Endothelial cell of hepatic sinusoid (primary cell): ENCODE data around the gene HSPG2.

Experiments used
- in situ Hi-C: cut with HindIII; loops from 2 replicates; pipeline ENCODE4 v1.10.0; 2017; ENCODE audit warnings: low sequenced_read_pairs

Gene HSPG2

DNA sequence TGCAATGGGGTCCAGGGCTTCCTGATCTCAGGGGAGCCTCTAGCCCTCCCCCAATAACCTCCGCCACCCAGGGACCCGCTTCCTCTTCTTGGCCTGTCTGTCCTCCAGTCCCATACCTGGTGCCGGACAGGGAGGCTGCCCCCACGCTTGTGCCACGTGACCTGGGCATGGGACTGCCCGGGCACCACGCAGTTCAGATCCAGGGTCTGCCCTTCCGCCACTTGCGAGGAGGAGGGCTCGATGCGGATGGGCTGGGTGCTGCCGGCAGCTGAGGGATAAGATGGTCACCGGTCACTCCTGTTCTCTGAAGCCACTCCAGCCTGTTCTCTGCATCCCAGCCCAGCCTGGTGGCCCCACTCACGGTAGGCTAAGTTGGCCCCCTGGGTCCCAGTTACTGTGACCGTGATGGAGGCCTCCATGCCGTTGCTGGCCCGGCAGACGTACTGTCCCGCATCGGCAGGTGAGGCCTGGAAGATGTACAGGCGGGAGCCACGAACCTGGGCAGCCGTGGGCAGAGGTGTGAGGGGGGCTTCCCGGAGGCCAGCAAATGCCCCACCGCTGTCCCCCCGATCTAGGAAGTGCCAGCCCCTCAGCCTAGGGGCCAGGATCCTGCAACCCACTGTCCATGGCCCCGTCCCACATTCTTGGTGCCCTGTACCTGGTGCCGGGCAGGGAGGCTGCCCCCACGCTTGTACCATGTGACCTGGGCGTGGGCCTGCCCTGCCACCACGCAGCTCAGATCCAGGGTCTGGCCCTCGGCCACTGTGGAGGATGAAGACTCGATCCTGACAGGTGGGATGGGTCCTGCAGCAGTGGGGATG lies 85.5 kb downstream of the HSPG2 start:
- in situ Hi-C loops: loop anchor here (10.0 kb wide), 1 partner anchor 47 kb away; no protein-coding TSS in a partner anchor

- in situ Hi-C loops: loop anchor here (10.0 kb wide), 1 partner anchor 45 kb away; no protein-coding TSS in a partner anchor
Observed at GRCh38 chr1:21849909-21850576, 87.1 kb downstream of the HSPG2 start.

DNA sequence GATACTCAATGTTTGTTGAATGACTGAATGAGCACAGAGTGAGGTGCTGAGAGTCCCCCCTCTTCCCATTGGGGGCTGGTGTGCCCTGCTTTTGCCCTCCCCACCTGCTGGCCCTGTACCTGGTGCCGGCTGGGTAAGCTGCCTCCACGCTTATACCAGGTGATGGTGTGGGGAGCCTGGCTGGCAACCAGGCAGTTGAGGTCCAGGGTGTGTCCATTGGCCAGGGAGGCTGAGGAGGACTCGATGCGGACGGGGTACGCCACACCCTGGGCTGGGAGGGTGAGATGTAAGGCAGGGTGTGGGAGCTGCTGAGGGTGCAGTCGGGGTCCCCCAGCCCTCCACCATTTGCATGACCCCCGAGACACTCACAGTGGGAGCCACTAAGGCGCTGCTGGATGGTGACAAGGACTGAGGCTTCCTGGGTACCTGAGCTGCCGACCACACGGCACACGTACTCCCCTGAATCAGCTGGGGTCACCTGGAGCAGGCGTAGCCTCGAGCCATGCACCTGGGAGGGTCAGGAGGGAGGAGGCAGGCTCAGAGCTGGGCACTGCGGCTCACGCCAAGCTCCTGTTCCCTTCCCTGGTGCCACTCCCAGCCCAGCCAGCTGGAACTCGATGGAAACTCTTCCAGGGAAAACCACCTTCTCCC lies 88.5 kb downstream of the HSPG2 start:
- in situ Hi-C loops: no loop called here

- in situ Hi-C loops: no loop called here
Observed at GRCh38 chr1:21847223-21848205, 89.6 kb downstream of the HSPG2 start.

GRCh38 chr1:21845646-21846641 lies 91.2 kb downstream of the HSPG2 start:
- in situ Hi-C loops: no loop called here

DNA sequence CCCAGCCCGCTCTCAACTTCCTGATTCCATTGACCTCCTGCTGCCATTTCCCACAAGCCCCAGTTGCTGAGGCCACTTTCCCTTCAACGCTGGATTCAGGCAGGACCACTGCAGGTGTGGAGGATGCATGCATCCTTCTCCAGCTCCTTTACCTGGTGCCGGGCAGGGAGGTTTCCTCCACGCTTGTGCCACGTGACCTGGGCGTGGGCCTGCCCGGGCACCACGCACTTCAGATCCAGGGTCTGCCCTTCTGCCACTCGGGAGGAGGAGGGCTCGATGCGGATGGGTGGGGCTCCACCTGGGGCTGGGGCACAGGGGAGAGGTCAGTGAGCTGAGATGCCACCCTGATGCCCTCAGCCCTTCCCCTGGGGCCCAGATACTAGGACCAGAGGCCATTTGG lies 93.1 kb downstream of the HSPG2 start:
- in situ Hi-C loops: no loop called here

DNA sequence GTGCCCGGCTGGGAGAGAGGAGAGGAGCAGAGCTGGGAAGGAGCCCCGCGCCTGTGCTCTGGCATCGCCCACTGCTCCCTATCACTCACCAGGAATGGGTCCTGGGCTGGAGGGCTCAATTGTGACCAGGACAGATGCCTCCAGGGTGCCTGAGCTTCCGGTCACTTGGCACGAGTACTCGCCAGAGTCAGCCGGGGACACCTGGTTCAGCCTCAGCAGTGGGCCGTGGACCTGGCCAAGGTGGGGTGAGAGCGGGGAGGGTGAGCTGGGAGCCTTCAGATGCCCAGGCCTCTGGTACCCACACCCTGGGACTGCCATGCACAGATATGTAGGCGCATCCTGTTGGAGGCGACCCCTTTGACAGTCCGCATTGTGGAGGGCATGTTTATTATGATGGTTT lies 93.9 kb downstream of the HSPG2 start:
- in situ Hi-C loops: no loop called here

DNA sequence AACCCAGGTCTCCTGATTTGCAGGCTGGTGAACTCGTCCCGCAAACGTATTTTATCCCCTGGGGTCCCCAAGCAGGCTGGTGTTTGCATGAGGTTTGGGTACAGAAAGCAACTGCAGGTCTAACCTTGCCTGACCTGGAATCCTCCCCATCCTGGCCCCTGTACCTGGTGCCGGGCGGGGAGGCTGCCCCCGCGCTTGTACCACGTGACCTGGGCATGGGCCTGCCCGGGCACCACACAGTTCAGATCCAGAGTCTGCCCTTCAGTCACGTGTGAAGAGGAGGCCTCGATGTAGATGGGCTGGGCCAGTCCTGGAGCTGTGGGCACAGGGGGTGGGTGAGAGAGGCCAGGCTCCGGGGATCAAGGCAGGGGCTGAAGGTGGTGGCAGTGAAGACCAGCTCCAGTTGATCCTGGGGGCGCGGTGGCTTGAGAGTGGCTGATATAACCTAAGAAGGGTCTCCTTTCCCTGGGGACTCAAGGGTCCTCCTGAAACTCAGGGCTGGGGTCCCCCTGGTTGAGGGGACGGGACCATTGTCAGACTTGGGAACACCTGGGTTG lies 94.4 kb downstream of the HSPG2 start:
- in situ Hi-C loops: no loop called here

DNA sequence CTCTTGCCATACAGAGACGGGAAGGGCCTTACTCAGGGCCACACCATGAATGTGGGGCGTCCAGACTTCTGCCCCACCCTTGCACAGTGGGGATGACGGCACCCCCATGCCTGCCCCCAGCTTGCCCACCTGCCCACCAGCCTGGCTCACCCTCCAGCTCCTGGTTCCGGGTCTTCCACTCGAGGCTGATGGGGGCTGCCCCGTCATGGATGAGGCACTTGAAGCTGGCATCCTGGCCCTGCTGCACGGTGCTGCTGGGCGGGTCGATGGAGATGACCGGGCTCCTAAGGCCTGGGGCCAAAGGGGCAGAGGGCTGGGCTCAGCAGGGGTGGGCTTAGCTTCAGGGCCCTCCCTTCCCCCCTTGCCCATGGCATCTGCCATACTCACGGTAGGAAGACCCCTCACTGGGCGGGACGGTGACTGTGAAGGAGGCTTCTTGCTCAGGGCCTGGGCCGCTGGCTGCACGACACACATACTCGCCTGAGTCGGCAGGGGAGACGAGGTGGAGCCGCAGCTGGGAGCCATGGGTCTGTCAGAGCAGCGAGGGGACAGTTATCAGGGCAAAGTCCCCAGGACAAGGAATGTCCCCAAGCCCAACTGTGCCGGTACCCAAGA lies 95.2 kb downstream of the HSPG2 start:
- in situ Hi-C loops: no loop called here

- in situ Hi-C loops: no loop called here
Observed at GRCh38 chr1:21840981-21841380, 96.1 kb downstream of the HSPG2 start.

- in situ Hi-C loops: no loop called here
Observed at GRCh38 chr1:21839337-21840037, 97.6 kb downstream of the HSPG2 start.

GRCh38 chr1:21838359-21839157 lies 98.6 kb downstream of the HSPG2 start:
- in situ Hi-C loops: no loop called here

DNA sequence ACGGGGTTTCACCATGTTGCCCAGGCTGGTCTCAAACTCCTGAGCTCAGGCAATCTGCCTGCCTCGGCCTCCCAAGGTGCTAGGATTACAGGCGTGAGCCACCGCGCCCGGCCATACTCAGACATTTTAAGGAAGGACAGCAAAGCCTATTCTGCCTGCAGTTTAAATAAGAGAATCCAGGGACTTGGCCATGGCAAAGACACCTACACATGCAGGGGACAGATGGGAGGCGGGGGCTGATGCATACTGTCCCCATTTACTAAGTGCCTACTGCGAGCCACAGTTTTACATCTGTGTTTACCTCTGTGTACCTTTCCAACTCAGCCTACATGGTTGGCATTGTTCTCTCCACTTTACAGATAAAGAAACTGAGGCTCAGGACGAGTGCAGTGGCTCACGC lies 99.6 kb downstream of the HSPG2 start:
- in situ Hi-C loops: no loop called here

GRCh38 chr1:21836729-21837128 lies 100.4 kb downstream of the HSPG2 start:
- in situ Hi-C loops: no loop called here

DNA sequence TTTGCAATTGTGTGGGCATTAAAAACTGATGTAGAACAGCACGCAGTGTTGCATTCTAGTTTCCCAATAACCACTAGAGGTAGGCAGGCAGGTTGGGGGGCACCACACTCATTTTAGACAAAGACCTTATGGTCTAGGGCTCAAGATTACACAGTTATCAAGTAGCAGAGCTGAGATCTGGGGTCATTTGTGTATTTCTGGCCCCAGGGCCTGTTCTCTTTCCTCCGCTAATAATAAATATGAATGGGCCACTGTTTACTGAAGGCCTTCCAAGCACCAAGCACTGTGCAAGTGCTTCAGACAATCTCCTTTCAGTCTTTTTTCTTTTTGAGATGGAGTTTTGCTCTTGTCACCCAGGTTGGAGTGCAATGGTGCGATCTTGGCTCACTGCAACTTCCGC lies 101.1 kb downstream of the HSPG2 start:
- in situ Hi-C loops: no loop called here

GRCh38 chr1:21834666-21835065 lies 102.4 kb downstream of the HSPG2 start:
- in situ Hi-C loops: no loop called here

DNA sequence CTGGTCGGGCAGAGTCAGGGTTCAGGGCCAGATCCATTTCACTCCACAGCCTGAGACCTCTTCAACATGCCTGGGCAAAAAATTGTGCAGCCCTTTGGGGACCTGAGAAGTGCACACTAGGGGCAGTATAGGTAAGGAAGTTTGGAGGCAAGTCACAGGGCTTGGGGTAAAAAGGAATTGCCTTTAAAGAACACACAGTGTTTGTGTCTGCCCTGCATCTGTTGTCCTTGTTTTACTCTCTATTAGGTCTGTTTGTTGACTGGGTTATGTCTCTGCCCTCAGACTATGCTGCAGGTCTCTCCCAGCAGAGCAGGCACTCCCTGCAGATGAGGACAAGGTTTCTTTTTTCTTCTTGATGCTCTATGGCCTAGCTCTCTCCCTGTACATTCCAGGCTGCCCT lies 103.0 kb downstream of the HSPG2 start:
- in situ Hi-C loops: no loop called here
